HG03064 (cell line): Measurements from ENCODE around the gene APOBEC3F.
"Not testable (repeated sequence)": the region's sequence is repeated elsewhere in the genome, so short reads cannot be mapped to it uniquely, and the experiment has no call there.

Experiments
- ATAC-seq: cut with Tn5 transposase; IDR thresholded peaks from one replicate; pipeline ENCODE4 v1.9.1; 2021; ENCODE audit warnings: low read depth; ENCODE audit not compliant: unreplicated experiment

APOBEC3F gene

GRCh38 chr22:39040538-39041296 is at the start of gene APOBEC3F:
Gene APOBEC3F, plus strand, starts transcription at chr22:39040864. Its CDS starts 97 bp downstream, at chr22:39040961.
- ATAC-seq = peak; percentile 84

- ATAC-seq = not testable (repeated sequence)
These were observed 47.7 kb upstream of the APOBEC3F start for GRCh38 chr22:38992871-38993371.

- no peak for ATAC-seq
These were observed 44.6 kb upstream of the APOBEC3F start for GRCh38 chr22:38996105-38996504.

- ATAC-seq = no peak
These were observed 43.1 kb upstream of the APOBEC3F start for GRCh38 chr22:38997518-38997917.

GRCh38 chr22:39003165-39003638 is 37.5 kb upstream of the APOBEC3F start:
- ATAC-seq = peak; percentile 77

- no peak for ATAC-seq
These were observed 33.5 kb upstream of the APOBEC3F start for GRCh38 chr22:39007177-39007576.

GRCh38 chr22:39008271-39008850 is 32.3 kb upstream of the APOBEC3F start:
- not testable (repeated sequence) for ATAC-seq

- ATAC-seq = no peak
These were observed 29.7 kb upstream of the APOBEC3F start for GRCh38 chr22:39010946-39011345.

GRCh38 chr22:39012533-39013511 is 27.8 kb upstream of the APOBEC3F start:
- ATAC-seq = no peak

- ATAC-seq = peak; percentile 31
These were observed 27.1 kb upstream of the APOBEC3F start for GRCh38 chr22:39013561-39013941.

- peak; percentile 74 for ATAC-seq
These were observed 26.5 kb upstream of the APOBEC3F start, which contains the start of gene APOBEC3C for GRCh38 chr22:39013942-39014722. Gene APOBEC3C, plus strand, starts transcription at chr22:39014257. Its CDS starts 106 bp downstream, at chr22:39014363.

GRCh38 chr22:39014723-39015121 is 25.9 kb upstream of the APOBEC3F start:
- ATAC-seq = not testable (repeated sequence)

GRCh38 chr22:39016592-39016991 is 24.1 kb upstream of the APOBEC3F start:
- no peak for ATAC-seq

GRCh38 chr22:39017596-39018365 is 22.9 kb upstream of the APOBEC3F start:
- no peak for ATAC-seq

- not testable (repeated sequence) for ATAC-seq
These were observed 20.5 kb upstream of the APOBEC3F start for GRCh38 chr22:39020021-39020651.

- ATAC-seq = no peak
These were observed 19.0 kb upstream of the APOBEC3F start for GRCh38 chr22:39021552-39022250.

- no peak for ATAC-seq
These were observed 15.9 kb upstream of the APOBEC3F start for GRCh38 chr22:39024519-39025308.
